IMR-90 (cell line): ENCODE results near the gene SIX2. TPM values are rescaled to one million over a fixed set of nuclear protein-coding genes. Genes with fewer than 3 reads are reported as not detected.

ENCODE experiments used
- ATAC-seq: fragments of 200-7000 bp; cut with Tn5 transposase; 2 replicates; pipeline ENCODE4 v1.9.1; 2020; ENCODE audit warnings: low read depth, mild to moderate bottlenecking, moderate library complexity
- BruUV-seq: library from RNA; stranded (reverse); fragments of 400-500 nt; replicated peaks from 2 replicates; lab custom pipeline; 2021; lab: Mats Ljungman, UMichigan
- CTCF ChIA-PET: fragments of 300-600 bp; formaldehyde crosslinking; extraction: SDS; loops from one replicate; lab custom pipeline; 2021; ENCODE audit warnings: antibody characterized with exemption; lab: Yijun Ruan, JAX
- POLR2A ChIA-PET: fragments of 300-600 bp; sonication (Branson Sonifier 250); formaldehyde crosslinking; loops from one replicate; lab custom pipeline; 2022; ENCODE audit warnings: antibody characterized with exemption; ENCODE audit not compliant: unreplicated experiment; lab: Charles Lee
- DNase-seq: peaks from one replicate; pipeline ENCODE4 v3.0.0; 2013
- H2AFZ ChIP-seq: replicated peaks from 2 replicates; pipeline ENCODE3; 2013; ENCODE audit warnings: low read length, mild to moderate bottlenecking; ENCODE audit not compliant: poor library complexity
- H2AK5ac ChIP-seq: 2 replicates; pipeline ENCODE4 v1.6.1; 2013; ENCODE audit warnings: low read depth, low read length, inconsistent platforms
- H2AK9ac ChIP-seq: replicated peaks from 2 replicates; pipeline ENCODE3; 2013; ENCODE audit warnings: mild to moderate bottlenecking, low read depth, low read length, moderate library complexity; ENCODE audit not compliant: poor library complexity
- H2BK120ac ChIP-seq: 2 replicates; pipeline ENCODE4 v1.6.1; 2013; ENCODE audit warnings: low read depth, low read length, inconsistent platforms
- H2BK15ac ChIP-seq: 3 replicates; pipeline ENCODE4 v1.6.1; 2013; ENCODE audit warnings: low read depth, low read length, inconsistent platforms
- H2BK20ac ChIP-seq: 2 replicates; pipeline ENCODE4 v1.6.1; 2013; ENCODE audit warnings: low read depth, mild to moderate bottlenecking, inconsistent platforms, low read length, moderate library complexity
- H2BK5ac ChIP-seq: 2 replicates; pipeline ENCODE4 v1.6.1; 2013; ENCODE audit warnings: mild to moderate bottlenecking, low read depth, low read length, inconsistent platforms; ENCODE audit not compliant: poor library complexity, severe bottlenecking
- H3K14ac ChIP-seq: replicated peaks from 2 replicates; pipeline ENCODE4 v1.6.1; 2013; ENCODE audit warnings: low read depth, low read length, inconsistent platforms
- H3K18ac ChIP-seq: 2 replicates; pipeline ENCODE4 v1.6.1; 2013; ENCODE audit warnings: low read depth, low read length, control low read depth
- H3K23ac ChIP-seq: 2 replicates; pipeline ENCODE4 v1.6.1; 2013; ENCODE audit warnings: low read depth, low read length, inconsistent platforms
- H3K27ac ChIP-seq: 2 replicates; pipeline ENCODE4 v1.5.1; 2013; ENCODE audit warnings: mild to moderate bottlenecking, control low read depth, low read length; ENCODE audit not compliant: insufficient read depth
- H3K27me3 ChIP-seq: 2 replicates; pipeline ENCODE4 v1.6.1; 2013; ENCODE audit warnings: low read length; ENCODE audit not compliant: control insufficient read depth, insufficient read depth
- H3K36me3 ChIP-seq: 2 replicates; pipeline ENCODE4 v1.6.1; 2013; ENCODE audit warnings: low read length, mixed read lengths; ENCODE audit not compliant: control insufficient read depth, insufficient read depth
- H3K4ac ChIP-seq: 2 replicates; pipeline ENCODE4 v1.6.1; 2013; ENCODE audit warnings: low read depth, low read length, inconsistent platforms
- H3K4me1 ChIP-seq: 2 replicates; pipeline ENCODE4 v1.6.1; 2013; ENCODE audit warnings: low read length, mixed read lengths; ENCODE audit not compliant: control insufficient read depth, insufficient read depth
- H3K4me2 ChIP-seq: 2 replicates; pipeline ENCODE4 v1.6.1; 2013; ENCODE audit warnings: low read depth, mild to moderate bottlenecking, control low read depth, low read length, moderate library complexity
- H3K4me3 ChIP-seq: 2 replicates; pipeline ENCODE4 v1.5.1; 2013; ENCODE audit warnings: low read depth, mild to moderate bottlenecking, control low read depth, low read length, moderate library complexity; ENCODE audit not compliant: insufficient read depth
- H3K56ac ChIP-seq: 2 replicates; pipeline ENCODE4 v1.6.1; 2013; ENCODE audit warnings: low read length, inconsistent platforms; ENCODE audit not compliant: insufficient read depth; ENCODE audit errors: extremely low read depth
- H3K79me1 ChIP-seq, 2 experiments: 2 replicates each; pipeline ENCODE4 v1.6.1; 2013; ENCODE audit warnings: low read length in 2 of 2, inconsistent platforms in 1 of 2, low read depth in 1 of 2
- H3K9ac ChIP-seq: 2 replicates; pipeline ENCODE4 v1.6.1; 2013; ENCODE audit warnings: low read depth, low read length, control low read depth
- H3K9me1 ChIP-seq: 2 replicates; pipeline ENCODE4 v1.6.1; 2013; ENCODE audit warnings: low read length, inconsistent platforms; ENCODE audit not compliant: insufficient read depth
- H3K9me3 ChIP-seq: 2 replicates; pipeline ENCODE4 v1.6.1; 2013; ENCODE audit warnings: low read length; ENCODE audit not compliant: control insufficient read depth, insufficient read depth
- H4K20me1 ChIP-seq: 2 replicates; pipeline ENCODE4 v1.6.1; 2013; ENCODE audit warnings: low read length, inconsistent platforms; ENCODE audit not compliant: insufficient read depth
- H4K5ac ChIP-seq: 2 replicates; pipeline ENCODE4 v1.6.1; 2013; ENCODE audit warnings: mild to moderate bottlenecking, low read depth, low read length, control low read depth
- H4K8ac ChIP-seq, 2 experiments: 2 replicates each; pipeline ENCODE4 v1.6.1; 2013; ENCODE audit warnings: low read depth in 2 of 2, low read length in 2 of 2, control low read depth in 1 of 2, inconsistent platforms in 1 of 2
- H4K91ac ChIP-seq: 2 replicates; pipeline ENCODE4 v1.6.1; 2013; ENCODE audit warnings: low read depth, low read length, inconsistent platforms; ENCODE audit not compliant: insufficient read depth
- CEBPB ChIP-seq: IDR thresholded peaks from 2 replicates; pipeline ENCODE4 v1.6.1; 2012; ENCODE audit warnings: low read depth, low read length, improper control_type of control experiment
- MAZ ChIP-seq: IDR thresholded peaks from 2 replicates; pipeline ENCODE4 v1.6.1; 2012; ENCODE audit warnings: low read depth, mild to moderate bottlenecking, low read length, improper control_type of control experiment, moderate library complexity, borderline replicate concordance
- WGBS, 2 experiments: methylation state at CpG; one replicate each; pipeline versions ENCODE4 v1.1.5 to v1.1.7; 2013; ENCODE audit warnings: missing lambda C conversion rate in 2 of 2; ENCODE audit not compliant: insufficient read length in 1 of 2; ENCODE audit errors: extremely low coverage in 2 of 2; 5-methylcytosine and 5-hydroxymethylcytosine counted together
- dilution Hi-C: fragments of 300-500 bp; cut with HindIII; formaldehyde crosslinking; loops from one replicate; pipeline ENCODE4 v1.14.3; 2018; ENCODE audit warnings: low sequenced_read_pairs; ENCODE audit not compliant: unreplicated experiment
- in situ Hi-C: fragments of 300-500 bp; cut with MboI; formaldehyde crosslinking; loops from 3 replicates; pipeline ENCODE4 v1.14.3; 2019; ENCODE audit warnings: low sequenced_read_pairs, inconsistent platforms, mixed read lengths
- intact Hi-C: fragments of 100-400 bp; cut with micrococcal nuclease; formaldehyde crosslinking; loops from 2 replicates; pipeline ENCODE4 v1.10.0; 2022
- polyA plus RNA-seq, 3 experiments: library from polyadenylated mRNA; depleted of rRNA; stranded (reverse); fragments of >200 nt; gene quantifications; 2 replicates each; pipeline ENCODE4 v1.2.3, GENCODE V29; 2012; ENCODE audit warnings: low replicate concordance in 1 of 3
- total RNA-seq: library from RNA; depleted of rRNA; stranded (reverse); fragments of >200 nt; gene quantifications from 2 replicates; pipeline ENCODE4 v1.2.3, GENCODE V29; 2012
- TF ChIP-seq, protein P1 (sequence below): fragments of 150-350 bp; IDR thresholded peaks from 2 replicates; pipeline ENCODE4 v1.6.1; 2017; ENCODE audit warnings: mild to moderate bottlenecking, antibody characterized with exemption, low read length, low read depth

The SIX2 gene
- total and polyA plus RNA-seq, 2 of the 4 experiments (the other 2 are of a cell fraction) = not detected

GRCh38 chr2:44983836-44984604 lies 25.2 kb downstream of the SIX2 start:
- H3K4ac ChIP-seq = no peak overlapping the region
- no peak overlapping the region for H4K91ac ChIP-seq
- H2BK15ac ChIP-seq = no peak overlapping the region
- H3K79me1 ChIP-seq = no peaks in the 10 kb centered on the region
- in situ Hi-C loops (no loop called here), dilution Hi-C loops (no loop called here), intact Hi-C loops (loop anchor here (10.0 kb wide), 2 partner anchors 261 to 951 kb away; no protein-coding TSS in a partner anchor)
- DNase-seq (no peak), ATAC-seq (no peak)
- H3K9ac ChIP-seq = no peak overlapping the region
- no peak overlapping the region for H2BK5ac ChIP-seq
- no TSS peak for BruUV-seq
- no peak overlapping the region for H3K56ac ChIP-seq
- H2AFZ ChIP-seq = no peak overlapping the region
- no peaks in the 10 kb centered on the region for H3K4me1 ChIP-seq
- no peak overlapping the region for H4K8ac ChIP-seq
- no peak overlapping the region for H2BK20ac ChIP-seq
- H2BK120ac ChIP-seq = no peak overlapping the region
- H4K5ac ChIP-seq = no peak overlapping the region
- no peaks in the 10 kb centered on the region for H4K20me1 ChIP-seq
- no peak overlapping the region; the same call in 1 of the 2 replicates for H3K14ac ChIP-seq
- no peak overlapping the region for H3K4me3 ChIP-seq
- CTCF ChIA-PET = interaction anchor here (0.7 kb wide), 1 partner anchor 150 kb away, joined by 5 read pairs; no protein-coding TSS in a partner anchor
- no CpG with 5 or more reads among the region's 9 CpGs for WGBS, 2 experiments
- H3K18ac ChIP-seq = no peak overlapping the region
- no peak overlapping the region for H3K23ac ChIP-seq
- H3K27ac ChIP-seq = no peak overlapping the region
- TF ChIP-seq CEBPB = peak; percentile 54; the same call in 1 of the 2 replicates
- no peak for TF ChIP-seq MAZ
- TF ChIP-seq, protein P1, sequence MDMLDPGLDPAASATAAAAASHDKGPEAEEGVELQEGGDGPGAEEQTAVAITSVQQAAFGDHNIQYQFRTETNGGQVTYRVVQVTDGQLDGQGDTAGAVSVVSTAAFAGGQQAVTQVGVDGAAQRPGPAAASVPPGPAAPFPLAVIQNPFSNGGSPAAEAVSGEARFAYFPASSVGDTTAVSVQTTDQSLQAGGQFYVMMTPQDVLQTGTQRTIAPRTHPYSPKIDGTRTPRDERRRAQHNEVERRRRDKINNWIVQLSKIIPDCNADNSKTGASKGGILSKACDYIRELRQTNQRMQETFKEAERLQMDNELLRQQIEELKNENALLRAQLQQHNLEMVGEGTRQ = no peak
- H2AK5ac ChIP-seq = no peak overlapping the region
- H3K27me3 ChIP-seq = peaks cover 17% of the 10 kb centered on the region
- no peaks in the 10 kb centered on the region for H3K9me1 ChIP-seq
- H3K9me3 ChIP-seq = peaks cover 4% of the 10 kb centered on the region; the same call in 1 of the 2 replicates
- no peak overlapping the region for H2AK9ac ChIP-seq
- POLR2A ChIA-PET = no interaction called here
- no peak overlapping the region for H3K4me2 ChIP-seq
- no peaks in the 10 kb centered on the region for H3K36me3 ChIP-seq
